Osteocyte (in vitro differentiated cells): ENCODE results near the gene TBC1D16. TPM values are rescaled to one million over a fixed set of nuclear protein-coding genes. Genes with fewer than 3 reads are reported as not detected.

Experiments used
- DNase-seq: peaks from one replicate; pipeline ENCODE4 v3.0.0; 2021; ENCODE audit warnings: mixed read lengths; ENCODE audit not compliant: unreplicated experiment; ENCODE audit errors: extremely low spot score
- H3K27ac Mint-ChIP-seq: one replicate; pipeline ENCODE4 v1.8.0; 2021; ENCODE audit warnings: mild to moderate bottlenecking, mixed read lengths; ENCODE audit not compliant: unreplicated experiment
- H3K27me3 Mint-ChIP-seq: one replicate; pipeline ENCODE4 v1.8.0; 2021; ENCODE audit warnings: mixed read lengths; ENCODE audit not compliant: unreplicated experiment
- H3K36me3 Mint-ChIP-seq: one replicate; pipeline ENCODE4 v1.8.0; 2021; ENCODE audit warnings: mixed read lengths; ENCODE audit not compliant: unreplicated experiment
- H3K4me1 Mint-ChIP-seq: one replicate; pipeline ENCODE4 v1.8.0; 2021; ENCODE audit warnings: mixed read lengths; ENCODE audit not compliant: unreplicated experiment
- H3K4me3 Mint-ChIP-seq: one replicate; pipeline ENCODE4 v1.8.0; 2021; ENCODE audit warnings: mild to moderate bottlenecking, moderate library complexity, mixed read lengths; ENCODE audit not compliant: unreplicated experiment
- H3K9me3 Mint-ChIP-seq: one replicate; pipeline ENCODE4 v1.8.0; 2021; ENCODE audit warnings: mixed read lengths; ENCODE audit not compliant: unreplicated experiment
- total RNA-seq: library from RNA; stranded (reverse); gene quantifications from 2 replicates; pipeline ENCODE4 v1.2.1, GENCODE V29; 2021
- TF ChIP-seq, protein P1 (sequence below): fragments of 200-600 bp; sonication (generic); IDR thresholded peaks from 2 replicates; pipeline ENCODE4 v1.5.0; 2021; ENCODE audit warnings: antibody characterized with exemption, mild to moderate bottlenecking, moderate library complexity

The TBC1D16 gene
- total RNA-seq, 1 donor from 2014 or later = 45.9 TPM

GRCh38 chr17:80068301-80069222 is 32.9 kb upstream of the TBC1D16 start:
- peaks cover 4% of the 10 kb centered on the region for H3K36me3 Mint-ChIP-seq
- H3K27me3 Mint-ChIP-seq = no peaks in the 10 kb centered on the region
- no peaks in the 10 kb centered on the region for H3K9me3 Mint-ChIP-seq
- H3K27ac Mint-ChIP-seq = no peak overlapping the region
- peaks cover 17% of the 10 kb centered on the region for H3K4me1 Mint-ChIP-seq
- H3K4me3 Mint-ChIP-seq = no peak overlapping the region
- DNase-seq = no peak
- TF ChIP-seq, protein P1, sequence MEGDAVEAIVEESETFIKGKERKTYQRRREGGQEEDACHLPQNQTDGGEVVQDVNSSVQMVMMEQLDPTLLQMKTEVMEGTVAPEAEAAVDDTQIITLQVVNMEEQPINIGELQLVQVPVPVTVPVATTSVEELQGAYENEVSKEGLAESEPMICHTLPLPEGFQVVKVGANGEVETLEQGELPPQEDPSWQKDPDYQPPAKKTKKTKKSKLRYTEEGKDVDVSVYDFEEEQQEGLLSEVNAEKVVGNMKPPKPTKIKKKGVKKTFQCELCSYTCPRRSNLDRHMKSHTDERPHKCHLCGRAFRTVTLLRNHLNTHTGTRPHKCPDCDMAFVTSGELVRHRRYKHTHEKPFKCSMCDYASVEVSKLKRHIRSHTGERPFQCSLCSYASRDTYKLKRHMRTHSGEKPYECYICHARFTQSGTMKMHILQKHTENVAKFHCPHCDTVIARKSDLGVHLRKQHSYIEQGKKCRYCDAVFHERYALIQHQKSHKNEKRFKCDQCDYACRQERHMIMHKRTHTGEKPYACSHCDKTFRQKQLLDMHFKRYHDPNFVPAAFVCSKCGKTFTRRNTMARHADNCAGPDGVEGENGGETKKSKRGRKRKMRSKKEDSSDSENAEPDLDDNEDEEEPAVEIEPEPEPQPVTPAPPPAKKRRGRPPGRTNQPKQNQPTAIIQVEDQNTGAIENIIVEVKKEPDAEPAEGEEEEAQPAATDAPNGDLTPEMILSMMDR = no peak

DNA sequence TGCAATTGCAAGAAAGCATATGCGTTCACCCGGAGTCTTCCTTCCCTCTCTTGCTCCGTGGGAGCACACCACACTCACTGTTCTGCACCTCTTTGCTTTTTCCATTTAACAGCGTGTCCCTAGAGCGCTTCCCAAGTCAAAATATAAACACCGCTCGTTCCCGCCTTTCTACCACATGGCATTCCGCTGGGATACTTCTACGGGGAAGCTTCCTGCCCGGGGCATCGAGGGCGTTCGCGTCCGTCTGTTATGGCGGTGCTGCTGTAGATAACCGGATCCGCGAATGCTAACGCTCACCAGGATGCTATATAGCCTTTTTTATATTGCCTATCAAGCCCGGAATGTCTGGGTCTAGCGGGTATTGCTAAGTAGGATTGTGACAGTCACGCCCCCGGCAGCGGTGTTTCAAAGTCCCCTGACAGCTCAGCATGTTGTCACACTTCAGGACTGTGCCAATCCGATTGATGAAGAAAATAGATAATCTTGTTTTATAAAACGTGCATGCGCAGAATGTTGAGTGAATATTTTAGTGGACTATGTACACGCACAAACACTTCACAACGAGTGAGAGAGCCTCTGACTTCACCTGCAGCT is 31.8 kb upstream of the TBC1D16 start:
- Mint-ChIP-seq H3K4me1 (peaks cover 17% of the 10 kb centered on the region), H3K27ac (no peak overlapping the region), H3K27me3 (no peaks in the 10 kb centered on the region), H3K9me3 (no peaks in the 10 kb centered on the region), H3K36me3 (peaks cover 4% of the 10 kb centered on the region), H3K4me3 (no peak overlapping the region)
- no peak for DNase-seq
- TF ChIP-seq, protein P1 = no peak

GRCh38 chr17:80065478-80066170 is 30.0 kb upstream of the TBC1D16 start:
- no peak overlapping the region for H3K27ac Mint-ChIP-seq
- H3K27me3 Mint-ChIP-seq = no peaks in the 10 kb centered on the region
- peaks cover 20% of the 10 kb centered on the region for H3K4me1 Mint-ChIP-seq
- H3K4me3 Mint-ChIP-seq = no peak overlapping the region
- peaks cover 4% of the 10 kb centered on the region for H3K36me3 Mint-ChIP-seq
- TF ChIP-seq, protein P1 = no peak
- no peaks in the 10 kb centered on the region for H3K9me3 Mint-ChIP-seq
- no peak for DNase-seq

- no peak overlapping the region for H3K4me3 Mint-ChIP-seq
These were observed 29.0 kb upstream of the TBC1D16 start for GRCh38 chr17:80064696-80065095.

More at GRCh38 chr17:80064696-80065095, 29.0 kb upstream of the TBC1D16 start:
- Mint-ChIP-seq H3K4me1 (peaks cover 23% of the 10 kb centered on the region), H3K36me3 (peaks cover 4% of the 10 kb centered on the region), H3K9me3 (no peaks in the 10 kb centered on the region), H3K27me3 (no peaks in the 10 kb centered on the region), H3K27ac (no peak overlapping the region)
- TF ChIP-seq, protein P1 = no peak
- DNase-seq = no peak
